Left lung (tissue), 10 donors: ENCODE results near the gene PYGM. TPM values are rescaled to one million over a fixed set of nuclear protein-coding genes. Genes with fewer than 3 reads are reported as not detected.

ENCODE experiments used
- ATAC-seq: fragments of 200-7000 bp; cut with Tn5 transposase; one replicate; pipeline ENCODE4 v1.9.1; 2020; ENCODE audit warnings: moderate library complexity
- DNase-seq, 4 donors: peaks; one replicate each; pipeline ENCODE4 v3.0.0-alpha.2; 2013 to 2020
- H3K27ac ChIP-seq, 2 donors: fragments of 200-600 bp; sonication (generic) in 1 of 2; one replicate each; pipeline versions ENCODE4 v1.5.0 to v1.8.0; 2020 to 2021
- H3K27me3 ChIP-seq, 2 donors: fragments of 200-600 bp; sonication (generic) in 1 of 2; one replicate each; pipeline versions ENCODE4 v1.5.0 to v1.8.0; 2020 to 2021
- H3K36me3 ChIP-seq, 2 donors: fragments of 200-600 bp; sonication (generic) in 1 of 2; one replicate each; pipeline versions ENCODE4 v1.5.0 to v1.8.0; 2020 to 2021
- H3K4me1 ChIP-seq, 2 donors: fragments of 200-600 bp; one replicate each; pipeline ENCODE4 v1.8.0; 2021
- H3K4me3 ChIP-seq, 2 donors: fragments of 200-600 bp; sonication (generic) in 1 of 2; one replicate each; pipeline versions ENCODE4 v1.5.0 to v1.8.0; 2020 to 2021; ENCODE audit warnings: mild to moderate bottlenecking in 1 of 2
- H3K9me3 ChIP-seq, 2 donors: fragments of 200-600 bp; sonication (generic) in 1 of 2; one replicate each; pipeline versions ENCODE4 v1.5.0 to v1.8.0; 2020 to 2021
- intact Hi-C, 2 donors: fragments of 100-400 bp; cut with DNase I; formaldehyde crosslinking; loops; one replicate each; pipeline versions ENCODE4 v1.11.2 to v1.14.2; 2022
- polyA plus RNA-seq, 6 donors: library from polyadenylated mRNA; unstranded; fragments of 120-200 nt; gene quantifications; one replicate each; pipeline ENCODE4 v1.2.1, GENCODE V29; 2013; ENCODE audit not compliant: insufficient read length in 6 of 6
- total RNA-seq, 2 donors: library from RNA; stranded (reverse); fragmentation: NEBNext Ultra II Directional; extraction: Animal tissue kit (Norgen Biotek cat#: 25700); gene quantifications; one replicate each; pipeline ENCODE4 v1.2.1, GENCODE V29; 2021
- TF ChIP-seq, protein P1 (sequence below), 2 donors: fragments of 200-600 bp; sonication (generic) in 1 of 2; IDR thresholded peaks; one replicate each; pipeline versions ENCODE4 v1.5.0 to v1.8.0; 2021; ENCODE audit warnings: antibody characterized with exemption in 2 of 2
- donor health status: DM: no; HTN: yes; CAD: no.
- donor health status: DM: no; HTN: no; CAD: no.

PYGM gene
- total and polyA plus RNA-seq, 8 donors, result 1.3 to 4.4 (median 3.5) TPM

DNA sequence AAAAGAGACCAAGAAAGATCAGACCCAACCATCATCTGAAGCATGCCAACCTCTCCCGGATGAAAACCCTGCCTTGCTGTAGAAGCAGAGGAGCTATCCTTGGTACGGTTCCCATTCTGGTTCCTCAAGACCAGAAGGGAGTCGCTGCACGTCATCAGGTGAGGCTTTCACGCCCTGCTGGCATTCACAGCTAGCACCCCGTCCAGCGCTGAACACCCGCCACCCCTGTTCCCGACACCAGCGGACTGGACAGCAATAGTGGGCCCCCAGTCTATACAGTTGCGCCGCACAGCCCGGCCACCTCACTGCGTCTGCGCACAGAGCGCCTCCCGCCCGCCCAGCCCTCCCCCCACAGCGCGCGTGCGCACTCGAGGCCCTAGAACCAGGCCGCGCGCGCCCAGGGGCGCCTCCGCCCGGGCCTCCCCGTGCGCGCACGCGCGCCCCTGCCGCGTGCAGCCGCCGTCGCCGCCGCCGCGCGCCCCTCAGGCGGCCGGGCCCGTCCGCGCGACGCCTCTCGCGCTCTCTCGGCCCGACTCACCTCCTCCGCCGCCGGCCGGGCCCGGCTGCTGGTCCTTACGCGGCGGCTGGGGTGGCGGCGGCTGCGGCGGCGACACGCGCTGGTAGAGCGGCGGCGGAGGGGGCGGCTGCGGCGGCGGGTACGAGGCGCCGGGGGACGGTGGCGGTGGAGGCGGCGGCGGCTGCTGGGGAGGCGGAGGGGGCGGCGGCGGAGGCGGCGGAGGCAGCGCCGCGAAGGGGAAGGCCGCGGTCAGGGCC is 17.9 kb upstream of the PYGM start:
- TF ChIP-seq, protein P1, sequence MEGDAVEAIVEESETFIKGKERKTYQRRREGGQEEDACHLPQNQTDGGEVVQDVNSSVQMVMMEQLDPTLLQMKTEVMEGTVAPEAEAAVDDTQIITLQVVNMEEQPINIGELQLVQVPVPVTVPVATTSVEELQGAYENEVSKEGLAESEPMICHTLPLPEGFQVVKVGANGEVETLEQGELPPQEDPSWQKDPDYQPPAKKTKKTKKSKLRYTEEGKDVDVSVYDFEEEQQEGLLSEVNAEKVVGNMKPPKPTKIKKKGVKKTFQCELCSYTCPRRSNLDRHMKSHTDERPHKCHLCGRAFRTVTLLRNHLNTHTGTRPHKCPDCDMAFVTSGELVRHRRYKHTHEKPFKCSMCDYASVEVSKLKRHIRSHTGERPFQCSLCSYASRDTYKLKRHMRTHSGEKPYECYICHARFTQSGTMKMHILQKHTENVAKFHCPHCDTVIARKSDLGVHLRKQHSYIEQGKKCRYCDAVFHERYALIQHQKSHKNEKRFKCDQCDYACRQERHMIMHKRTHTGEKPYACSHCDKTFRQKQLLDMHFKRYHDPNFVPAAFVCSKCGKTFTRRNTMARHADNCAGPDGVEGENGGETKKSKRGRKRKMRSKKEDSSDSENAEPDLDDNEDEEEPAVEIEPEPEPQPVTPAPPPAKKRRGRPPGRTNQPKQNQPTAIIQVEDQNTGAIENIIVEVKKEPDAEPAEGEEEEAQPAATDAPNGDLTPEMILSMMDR (IDR thresholded peaks at IDR 0.05), result no peak
- H3K4me3 ChIP-seq, result peak overlapping the region; percentile 71 to 84
- intact Hi-C loops, result no loop called here
- H3K36me3 ChIP-seq, result peaks cover 0 to 43% of the 10 kb centered on the region in 2 donors
- peak; percentile 86 to 96 (median 90) for DNase-seq
- H3K4me1 ChIP-seq, result peaks cover 7 to 57% of the 10 kb centered on the region in 2 donors
- no peaks in the 10 kb centered on the region for H3K9me3 ChIP-seq
- no peaks in the 10 kb centered on the region for H3K27me3 ChIP-seq
- peak overlapping the region; percentile 98 to 99 for H3K27ac ChIP-seq
- peak; percentile 28 for ATAC-seq

DNA sequence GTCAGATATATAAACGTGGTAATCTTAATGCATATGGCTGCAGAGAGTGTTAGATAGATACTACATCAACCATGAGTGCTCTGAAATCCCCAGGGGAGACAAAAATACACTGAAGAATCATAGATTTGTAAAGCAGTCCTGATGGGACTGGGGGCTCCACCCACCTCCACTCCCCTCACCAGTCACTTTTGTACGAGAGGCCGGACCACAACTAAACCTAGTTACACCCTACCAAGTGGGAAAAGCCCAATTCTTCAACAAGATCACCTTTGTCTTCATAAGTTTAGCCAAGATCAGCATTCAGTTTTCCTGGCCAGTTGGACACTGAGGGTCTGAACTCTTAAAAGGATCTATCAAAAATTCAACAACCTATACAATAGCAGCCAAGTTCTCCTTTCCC is 17.1 kb upstream of the PYGM start:
- Histone ChIP-seq H3K36me3 (peaks cover 0 to 51% of the 10 kb centered on the region in 2 donors), H3K4me3 (peak overlapping the region; percentile 58 to 84), H3K27ac (peak overlapping the region; percentile 31 to 99), H3K27me3 (no peaks in the 10 kb centered on the region), H3K4me1 (peaks cover 7 to 65% of the 10 kb centered on the region in 2 donors), H3K9me3 (no peaks in the 10 kb centered on the region)
- TF ChIP-seq, protein P1 (IDR thresholded peaks at IDR 0.05), result no peak
- ATAC-seq, result no peak
- DNase-seq, result peak in 1 of 4 donors; percentile 2
- intact Hi-C loops, result no loop called here

DNA sequence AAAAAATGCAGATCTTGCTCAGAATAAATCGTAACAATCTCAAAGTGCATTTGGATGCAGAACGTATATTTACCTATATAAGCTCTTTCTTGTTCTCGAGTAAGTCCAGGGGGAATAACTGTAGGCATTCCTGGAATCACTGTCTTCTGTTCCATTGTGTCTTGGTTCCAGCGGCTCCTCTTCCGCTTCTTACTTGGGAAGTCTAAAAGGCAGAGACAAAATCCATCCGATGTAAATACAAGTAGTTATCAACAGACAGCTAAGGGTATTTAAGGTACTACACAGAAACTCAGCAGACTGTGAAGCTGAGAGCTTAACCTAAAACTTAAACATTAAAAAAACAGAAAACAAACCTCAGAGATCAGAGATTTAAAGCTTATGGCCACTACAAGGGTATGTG is 16.7 kb upstream of the PYGM start:
- TF ChIP-seq, protein P1 (IDR thresholded peaks at IDR 0.05), result no peak
- DNase-seq (peak in 1 of 4 donors; percentile 3), ATAC-seq (no peak)
- Histone ChIP-seq H3K9me3 (no peaks in the 10 kb centered on the region), H3K27ac (peak overlapping the region in 1 of 2 donors; percentile 99), H3K36me3 (peaks cover 0 to 55% of the 10 kb centered on the region in 2 donors), H3K27me3 (no peaks in the 10 kb centered on the region), H3K4me3 (peak overlapping the region in 1 of 2 donors; percentile 84), H3K4me1 (peaks cover 7 to 69% of the 10 kb centered on the region in 2 donors)
- intact Hi-C loops, result no loop called here

DNA sequence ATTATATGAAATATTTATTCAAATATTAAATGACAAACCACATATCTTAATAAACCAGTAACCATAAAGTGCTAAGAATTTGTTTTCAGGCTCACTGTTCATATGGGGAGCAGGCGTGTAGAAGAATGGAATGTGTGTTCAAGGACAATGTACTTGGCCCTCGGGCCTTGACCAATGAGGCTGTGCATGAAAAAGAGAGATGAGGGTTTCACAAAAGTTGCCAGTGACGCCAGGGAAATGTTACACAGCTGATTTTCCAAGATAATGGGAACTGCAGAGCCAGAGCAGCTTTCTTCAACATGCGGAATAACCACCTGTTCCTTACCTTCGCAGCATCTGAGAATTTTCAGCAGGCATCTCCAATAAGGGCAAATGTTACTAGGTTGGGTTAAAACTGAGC is 14.4 kb upstream of the PYGM start:
- H3K27me3 ChIP-seq, result no peaks in the 10 kb centered on the region

More for the DNA sequence above, 14.4 kb upstream of the PYGM start:
- TF ChIP-seq, protein P1 (IDR thresholded peaks at IDR 0.05), result no peak
- DNase-seq (peak in 1 of 4 donors; percentile 1), ATAC-seq (no peak)
- Histone ChIP-seq H3K4me3 (no peak overlapping the region), H3K36me3 (peaks cover 0 to 78% of the 10 kb centered on the region in 2 donors), H3K4me1 (peaks cover 7 to 67% of the 10 kb centered on the region in 2 donors), H3K27ac (peak overlapping the region in 1 of 2 donors; percentile 82), H3K9me3 (no peaks in the 10 kb centered on the region)
- intact Hi-C loops, result no loop called here
